K562 (cell line): ENCODE measurements around the gene TNPO2. TPM values are rescaled to one million over a fixed set of nuclear protein-coding genes. Genes with fewer than 3 reads are reported as not detected.

Experiments used
- ATAC-seq: fragments of 200-7000 bp; cut with Tn5 transposase; 3 replicates; pipeline ENCODE4 v1.9.1; 2020; ENCODE audit warnings: moderate library complexity
- BruUV-seq: library from RNA; stranded (reverse); fragments of 400-500 nt; replicated peaks from 2 replicates; lab custom pipeline; 2021; lab: Mats Ljungman, UMichigan
- CTCF ChIA-PET: fragments of 300-600 bp; formaldehyde crosslinking; extraction: SDS; loops from one replicate; lab custom pipeline; 2021; ENCODE audit warnings: low intra/inter-chr PET ratio; lab: Yijun Ruan, JAX
- POLR2A ChIA-PET: fragments of 300-600, 350-650 bp; sonication (Branson Sonifier 250); formaldehyde crosslinking; extraction: SDS; loops from one replicate; lab custom pipeline; 2021; ENCODE audit warnings: antibody characterized with exemption, inconsistent platforms; lab: Yijun Ruan, JAX
- DNase-seq, 4 experiments: peaks; one replicate each; pipeline versions ENCODE4 v3.0.0 to v3.0.0-alpha.2; 2011 to 2018; ENCODE audit warnings: low spot score in 3 of 4, mixed read lengths in 3 of 4; ENCODE audit errors: extremely low read depth in 1 of 4
- FAIRE-seq: peaks from 2 replicates; lab custom pipeline; 2011; peaks lifted over from hg19 to GRCh38; lab: Jason Lieb, UNC
- H2AFZ ChIP-seq: 2 replicates; pipeline ENCODE4 v1.6.0; 2011; ENCODE audit warnings: low read depth, low read length, control low read depth, inconsistent platforms
- H3K27ac ChIP-seq: fragments of 200-600 bp; 3 replicates; pipeline ENCODE4 v1.8.0; 2011; ENCODE audit warnings: low read depth, mild to moderate bottlenecking, control low read depth, inconsistent platforms, low read length, moderate library complexity, mixed read lengths; ENCODE audit errors: extremely low read depth
- H3K27me3 ChIP-seq, 2 experiments: fragments of 300-600 bp in 1 of 2; 2 replicates in 1 of 2; 3 replicates in 1 of 2; pipeline versions ENCODE4 v1.6.0 to v1.8.0; 2011; ENCODE audit warnings: inconsistent platforms in 2 of 2, low read length in 2 of 2, mild to moderate bottlenecking in 1 of 2, mixed read lengths in 1 of 2, moderate library complexity in 1 of 2; ENCODE audit not compliant: control insufficient read depth in 2 of 2, insufficient read depth in 2 of 2
- H3K36me3 ChIP-seq: fragments of 300-600 bp; 3 replicates; pipeline ENCODE4 v1.8.0; 2011; ENCODE audit warnings: mild to moderate bottlenecking, low read length, inconsistent platforms; ENCODE audit not compliant: control insufficient read depth, insufficient read depth
- H3K4me1 ChIP-seq, 2 experiments: fragments of 200-600 bp in 1 of 2; replicated peaks in 1 of 2; 2 replicates in 1 of 2; 3 replicates in 1 of 2; pipeline versions ENCODE4 v1.5.1 to v1.8.0; 2011; ENCODE audit warnings: inconsistent platforms in 2 of 2, low read length in 2 of 2, mild to moderate bottlenecking in 1 of 2, mixed read lengths in 1 of 2, moderate library complexity in 1 of 2; ENCODE audit not compliant: control insufficient read depth in 2 of 2, insufficient read depth in 2 of 2
- H3K4me2 ChIP-seq: 2 replicates; pipeline ENCODE4 v1.6.1; 2011; ENCODE audit warnings: low read length, control low read depth, inconsistent platforms, mixed read lengths; ENCODE audit not compliant: insufficient read depth
- H3K4me3 ChIP-seq: fragments of 200-600 bp; sonication (generic), shearing (Covaris generic); 2 replicates; pipeline ENCODE4 v1.5.1; 2016; ENCODE audit warnings: control low read depth, inconsistent platforms
- H3K79me2 ChIP-seq: fragments of 200-600 bp; 3 replicates; pipeline ENCODE4 v1.8.0; 2011; ENCODE audit warnings: low read length, inconsistent platforms; ENCODE audit not compliant: control insufficient read depth, insufficient read depth
- H3K9ac ChIP-seq, 2 experiments: 2 replicates each; pipeline versions ENCODE4 v1.6.0 to v1.6.1; 2011; ENCODE audit warnings: low read depth in 2 of 2, low read length in 2 of 2, control low read depth in 1 of 2, inconsistent platforms in 1 of 2, mild to moderate bottlenecking in 1 of 2, mixed read lengths in 1 of 2; ENCODE audit not compliant: insufficient read depth in 1 of 2
- H3K9me1 ChIP-seq: one replicate; pipeline ENCODE4 v1.6.0; 2011; ENCODE audit warnings: inconsistent platforms, mild to moderate bottlenecking, low read length, moderate library complexity; ENCODE audit not compliant: control insufficient read depth, insufficient read depth
- H3K9me3 ChIP-seq: replicated peaks from 2 replicates; pipeline ENCODE4 v1.5.1; 2011; ENCODE audit warnings: low read depth, low read length, inconsistent platforms; ENCODE audit not compliant: control insufficient read depth, insufficient read depth
- H4K20me1 ChIP-seq: replicated peaks from 2 replicates; pipeline ENCODE4 v1.6.1; 2011; ENCODE audit warnings: low read length, inconsistent platforms, mixed read lengths; ENCODE audit not compliant: control insufficient read depth, insufficient read depth
- BCL6 ChIP-seq: fragments of 250-450 bp; sonication (Bioruptor Pico); IDR thresholded peaks from 2 replicates; pipeline ENCODE4 v1.4.0; 2020
- CREB3L1 ChIP-seq: fragments of 450-650 bp; IDR thresholded peaks from 2 replicates; pipeline ENCODE4 v1.6.1; 2014; ENCODE audit warnings: low read depth, mild to moderate bottlenecking, moderate library complexity, borderline replicate concordance
- MAFG ChIP-seq: fragments of 450-650 bp; conservative IDR thresholded peaks from 2 replicates; pipeline ENCODE4 v1.6.1; 2016; ENCODE audit warnings: missing genetic modification characterization, missing compliant biosample characterization
- MAZ ChIP-seq, 2 experiments: fragments of 450-650 bp in 1 of 2; sonication (generic) in 1 of 2; formaldehyde crosslinking; IDR thresholded peaks in 1 of 2; conservative IDR thresholded peaks in 1 of 2; 2 replicates each; pipeline versions ENCODE4 v1.4.0 to v1.5.0; 2020; ENCODE audit warnings: mild to moderate bottlenecking in 1 of 2, missing genetic modification reagents in 1 of 2
- PHF8 ChIP-seq: fragments of 200-600 bp; sonication (generic); IDR thresholded peaks from 2 replicates; pipeline ENCODE4 v1.6.1; 2012; ENCODE audit warnings: mixed run types, mild to moderate bottlenecking, inconsistent platforms, low read length, moderate library complexity, borderline replicate concordance
- PPARD ChIP-seq: fragments of 250-450 bp; sonication (Bioruptor Pico); IDR thresholded peaks from 2 replicates; pipeline ENCODE4 v1.8.0; 2022; ENCODE audit warnings: inconsistent platforms, mild to moderate bottlenecking, moderate library complexity
- PTTG1 ChIP-seq: fragments of 450-650 bp; IDR thresholded peaks from 2 replicates; pipeline ENCODE4 v1.6.1; 2016; ENCODE audit warnings: low read depth, mild to moderate bottlenecking, missing genetic modification characterization, missing compliant biosample characterization
- RNF2 ChIP-seq: sonication (generic); IDR thresholded peaks from 2 replicates; pipeline ENCODE4 v1.6.1; 2016
- SMARCE1 ChIP-seq: fragments of 450-650 bp; IDR thresholded peaks from 2 replicates; pipeline ENCODE4 v1.7.1; 2016; ENCODE audit warnings: mild to moderate bottlenecking
- THAP7 ChIP-seq: fragments of 250-450 bp; sonication (Bioruptor Pico); IDR thresholded peaks from 2 replicates; pipeline ENCODE4 v1.5.0; 2021
- THRAP3 ChIP-seq: fragments of 450-650 bp; IDR thresholded peaks from 2 replicates; pipeline ENCODE4 v1.6.1; 2016; ENCODE audit warnings: mild to moderate bottlenecking, inconsistent platforms, borderline replicate concordance
- ZBTB49 ChIP-seq: sonication (generic); formaldehyde crosslinking; IDR thresholded peaks from 2 replicates; pipeline ENCODE4 v1.8.0; 2022; ENCODE audit warnings: missing genetic modification reagents, mild to moderate bottlenecking, borderline replicate concordance
- ZNF232 ChIP-seq: sonication (generic); formaldehyde crosslinking; IDR thresholded peaks from 2 replicates; pipeline ENCODE4 v1.8.0; 2022; ENCODE audit warnings: mild to moderate bottlenecking, missing genetic modification reagents
- ZNF77 ChIP-seq: fragments of 250-450 bp; sonication (Bioruptor Pico); IDR thresholded peaks from 2 replicates; pipeline ENCODE4 v1.5.0; 2020
- ZSCAN29 ChIP-seq: fragments of 450-650 bp; IDR thresholded peaks from 2 replicates; pipeline ENCODE4 v1.6.1; 2017
- WGBS: fragments of 100-300 bp; shearing (Covaris generic); methylation state at CpG from one replicate; pipeline ENCODE4 v1.1.6; 2016; ENCODE audit warnings: low coverage, mixed read lengths; ENCODE audit not compliant: insufficient coverage; ENCODE audit errors: missing lambda C conversion rate; 5-methylcytosine and 5-hydroxymethylcytosine counted together
- in situ Hi-C: fragments of 300-500 bp; cut with MboI; formaldehyde crosslinking; loops from 4 replicates; pipeline ENCODE4 v1.15.0; 2018; ENCODE audit warnings: inconsistent platforms, mixed read lengths
- intact Hi-C: fragments of 100-400 bp; cut with micrococcal nuclease; formaldehyde crosslinking; loops from 2 replicates; pipeline ENCODE4 v1.14.2; 2022
- polyA plus RNA-seq, 8 experiments: library from polyadenylated mRNA; depleted of rRNA in 4 of 8; stranded (reverse) in 5 of 8; unstranded in 3 of 8; fragments of >200 nt; fragmentation: Nextera tagmentation in 2 of 8; fragmentation: Illumina TruSeq in 1 of 8; extraction: Ambion mirVana in 2 of 8; extraction: Trizol in 1 of 8; gene quantifications; 2 replicates each; pipeline versions ENCODE4 v1.2.1 to v1.2.3, GENCODE V29; 2011 to 2014; ENCODE audit warnings: inconsistent platforms in 1 of 8, missing spikeins in 1 of 8
- total RNA-seq, 7 experiments: library from RNA; depleted of rRNA in 6 of 7; stranded (reverse); fragments of >200 nt in 6 of 7; fragmentation: Illumina TruSeq in 2 of 7; extraction: Trizol in 2 of 7; gene quantifications; 2 replicates each; pipeline versions ENCODE4 v1.2.1 to v1.2.3, GENCODE V29; 2011 to 2021; ENCODE audit warnings: low replicate concordance in 1 of 7

TNPO2 gene
- total and polyA plus RNA-seq, 9 of the 15 experiments (the other 6 are each of a cell fraction or from before 2014, with no cell fraction given), result 6.0 to 126 (median 53.8) TPM

DNA sequence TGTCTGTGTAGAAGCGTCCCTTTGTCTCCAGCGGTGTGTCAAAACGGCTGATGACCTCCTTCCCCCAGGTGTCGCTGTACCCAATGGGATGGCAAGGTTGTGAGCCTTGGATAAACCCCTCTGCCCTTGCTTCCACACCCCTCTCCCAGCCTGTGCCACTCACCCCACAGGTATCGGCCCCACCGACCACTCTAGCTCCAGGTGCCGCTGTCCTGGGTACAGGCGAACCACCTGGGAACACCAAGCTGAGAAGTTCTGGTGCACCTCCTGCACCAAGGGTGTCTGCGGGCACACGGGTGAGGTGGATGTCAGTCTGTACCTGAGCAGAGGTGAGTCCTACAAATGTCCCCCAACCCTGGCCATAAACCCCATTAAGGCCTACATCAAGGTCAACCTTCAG is 73.8 kb downstream of the TNPO2 start:
- CTCF ChIA-PET, result no interaction called here
- no peaks in the 10 kb centered on the region for H3K9me1 ChIP-seq
- no TSS peak for BruUV-seq
- no peak overlapping the region for H3K9ac ChIP-seq
- in situ Hi-C loops, result no loop called here
- H2AFZ ChIP-seq, result no peak overlapping the region
- TF ChIP-seq MAZ (CRISPR knock-in tag; conservative IDR thresholded peaks at IDR 0.05 in 1 of 2, IDR thresholded peaks at IDR 0.05 in 1 of 2), result no peak
- TF ChIP-seq ZSCAN29, result no peak
- no peak for TF ChIP-seq SMARCE1
- no peak for TF ChIP-seq MAFG
- TF ChIP-seq RNF2, result no peak
- TF ChIP-seq ZNF77 (CRISPR knock-in tag), result no peak
- no peak for TF ChIP-seq PPARD (CRISPR knock-in tag)
- no peak for TF ChIP-seq BCL6
- TF ChIP-seq PTTG1, result no peak
- no peak for TF ChIP-seq THAP7 (CRISPR knock-in tag)
- TF ChIP-seq PHF8, result no peak
- TF ChIP-seq CREB3L1, result no peak
- TF ChIP-seq ZNF232, result no peak
- TF ChIP-seq THRAP3, result no peak
- no peak for TF ChIP-seq ZBTB49 (CRISPR knock-in tag)
- no peak overlapping the region for H3K27ac ChIP-seq
- H3K4me2 ChIP-seq, result no peak overlapping the region
- DNase-seq, result no peak
- peaks cover 4 to 27% of the 10 kb centered on the region in 2 experiments; a peak in 4 of 5 replicates for H3K4me1 ChIP-seq
- WGBS, result 87% methylated on average over 10 of the region's 10 CpGs
- H4K20me1 ChIP-seq, result no peaks in the 10 kb centered on the region
- ATAC-seq, result no peak
- FAIRE-seq, result no peak
- H3K79me2 ChIP-seq, result no peaks in the 10 kb centered on the region
- H3K4me3 ChIP-seq, result no peak overlapping the region
- POLR2A ChIA-PET, result no interaction called here
- H3K27me3 ChIP-seq, result no peaks in the 10 kb centered on the region
- H3K36me3 ChIP-seq, result no peaks in the 10 kb centered on the region; the same call in 2 of the 3 replicates
- no peaks in the 10 kb centered on the region for H3K9me3 ChIP-seq
- intact Hi-C loops, result no loop called here
